Sigmoid colon (tissue), 4 donors: ENCODE data around the gene GRAP2.

Source experiments
- CTCF ChIP-seq, 4 experiments: fragments of 450-650 bp in 3 of 4; fragments of 200-600 bp in 1 of 4; IDR thresholded peaks; one replicate each; pipeline ENCODE4 v1.5.1; 2016 to 2019; ENCODE audit warnings: antibody characterized with exemption in 4 of 4, mild to moderate bottlenecking in 3 of 4, moderate library complexity in 2 of 4
- EP300 ChIP-seq, 4 donors: sonication (generic); formaldehyde crosslinking; IDR thresholded peaks; one replicate each; pipeline ENCODE4 v1.6.1; 2017; ENCODE audit warnings: antibody characterized with exemption in 4 of 4
- POLR2A ChIP-seq, 2 donors: fragments of 450-650 bp; IDR thresholded peaks; one replicate each; pipeline ENCODE4 v1.6.1; 2016; ENCODE audit warnings: antibody characterized with exemption in 2 of 2, mild to moderate bottlenecking in 2 of 2, moderate library complexity in 2 of 2

GRCh38 chr22:39871008-39871798 is 29.7 kb upstream of the GRAP2 start:
- TF ChIP-seq POLR2A (IDR thresholded peaks at IDR 0.05) (no peak), CTCF (IDR thresholded peaks at IDR 0.05) (no peak), EP300 (IDR thresholded peaks at IDR 0.05) (no peak)
